Neutrophil (primary cell): ENCODE data around the gene OR2A42.
"Not testable (repeated sequence)": the region's sequence is repeated elsewhere in the genome, so short reads cannot be mapped to it uniquely, and the experiment has no call there.

ENCODE experiments used
- H3K27ac ChIP-seq: fragments of 200-600 bp; sonication (generic); 2 replicates; pipeline ENCODE4 v1.5.1; 2016; ENCODE audit warnings: mild to moderate bottlenecking, moderate library complexity
- H3K27me3 ChIP-seq: fragments of 200-600 bp; sonication (generic); 2 replicates; pipeline ENCODE4 v1.6.0; 2016; ENCODE audit warnings: mild to moderate bottlenecking
- H3K36me3 ChIP-seq: fragments of 200-600 bp; sonication (generic); 2 replicates; pipeline ENCODE4 v1.5.1; 2017
- H3K4me1 ChIP-seq, 2 experiments: fragments of 200-600 bp in 1 of 2; sonication (generic) in 1 of 2; 1 replicate in 1 of 2; 2 replicates in 1 of 2; pipeline versions ENCODE4 v1.5.1 to v1.6.1; 2013 to 2016; ENCODE audit warnings: low read depth in 1 of 2, low read length in 1 of 2, mild to moderate bottlenecking in 1 of 2, moderate library complexity in 1 of 2; ENCODE audit not compliant: control insufficient read depth in 1 of 2, insufficient read depth in 1 of 2
- H3K4me3 ChIP-seq, 2 experiments: fragments of 200-600 bp in 1 of 2; sonication (generic) in 1 of 2; 1 replicate in 1 of 2; 2 replicates in 1 of 2; pipeline ENCODE4 v1.5.1; 2013 to 2016; ENCODE audit warnings: low read depth in 1 of 2, low read length in 1 of 2, mild to moderate bottlenecking in 1 of 2, moderate library complexity in 1 of 2
- H3K9me3 ChIP-seq: fragments of 200-600 bp; sonication (generic); 2 replicates; pipeline ENCODE4 v1.5.1; 2016
- CTCF ChIP-seq: fragments of 200-600 bp; sonication (generic); IDR thresholded peaks from 2 replicates; pipeline ENCODE4 v1.5.1; 2016; ENCODE audit warnings: antibody characterized with exemption

Gene OR2A42

GRCh38 chr7:144256112-144256511 is 16.7 kb upstream of the OR2A42 start:
- H3K27me3 ChIP-seq = no peaks in the 10 kb centered on the region
- no peak overlapping the region for H3K27ac ChIP-seq
- no peak for TF ChIP-seq CTCF
- no peaks in the 10 kb centered on the region for H3K4me1 ChIP-seq
- no peaks in the 10 kb centered on the region for H3K36me3 ChIP-seq
- no peaks in the 10 kb centered on the region for H3K9me3 ChIP-seq
- no peak overlapping the region for H3K4me3 ChIP-seq

GRCh38 chr7:144255471-144255897 is 16.1 kb upstream of the OR2A42 start:
- H3K36me3 ChIP-seq = no peaks in the 10 kb centered on the region
- no peak for TF ChIP-seq CTCF
- H3K27me3 ChIP-seq = no peaks in the 10 kb centered on the region
- H3K4me1 ChIP-seq = no peaks in the 10 kb centered on the region
- no peak overlapping the region for H3K4me3 ChIP-seq
- H3K27ac ChIP-seq = no peak overlapping the region
- H3K9me3 ChIP-seq = no peaks in the 10 kb centered on the region

- H3K4me3 ChIP-seq, H3K27ac ChIP-seq, H3K36me3 ChIP-seq, H3K4me1 ChIP-seq, H3K27me3 ChIP-seq, H3K9me3 ChIP-seq: not testable (repeated sequence)
These were observed 12.9 kb upstream of the OR2A42 start for GRCh38 chr7:144252307-144252706.

- not testable (repeated sequence) for H3K36me3 ChIP-seq, H3K9me3 ChIP-seq, H3K4me1 ChIP-seq, H3K4me3 ChIP-seq, H3K27ac ChIP-seq, H3K27me3 ChIP-seq
These were observed 8.4 kb upstream of the OR2A42 start for GRCh38 chr7:144247674-144248330.

- not testable (repeated sequence) for H3K27ac ChIP-seq, H3K9me3 ChIP-seq, H3K36me3 ChIP-seq, H3K27me3 ChIP-seq, H3K4me3 ChIP-seq, H3K4me1 ChIP-seq
These were observed 7.6 kb upstream of the OR2A42 start for GRCh38 chr7:144246967-144247366.

GRCh38 chr7:144245372-144245771 is 6.0 kb upstream of the OR2A42 start:
- not testable (repeated sequence) for H3K27me3 ChIP-seq, H3K4me1 ChIP-seq, H3K36me3 ChIP-seq, H3K4me3 ChIP-seq, H3K9me3 ChIP-seq, H3K27ac ChIP-seq

- H3K9me3 ChIP-seq, H3K27ac ChIP-seq, H3K4me1 ChIP-seq, H3K36me3 ChIP-seq, H3K27me3 ChIP-seq, H3K4me3 ChIP-seq: not testable (repeated sequence)
These were observed 799 bp downstream of the OR2A42 start for GRCh38 chr7:144238530-144239082.

- H3K27ac ChIP-seq, H3K4me3 ChIP-seq, H3K36me3 ChIP-seq, H3K4me1 ChIP-seq, H3K9me3 ChIP-seq, H3K27me3 ChIP-seq: not testable (repeated sequence)
These were observed 6.4 kb downstream of the OR2A42 start for GRCh38 chr7:144233039-144233438.

GRCh38 chr7:144231027-144231426 is 8.4 kb downstream of the OR2A42 start:
- not testable (repeated sequence) for H3K36me3 ChIP-seq, H3K27me3 ChIP-seq, H3K4me1 ChIP-seq, H3K9me3 ChIP-seq, H3K4me3 ChIP-seq, H3K27ac ChIP-seq

- H3K36me3 ChIP-seq, H3K4me1 ChIP-seq, H3K4me3 ChIP-seq, H3K9me3 ChIP-seq, H3K27me3 ChIP-seq, H3K27ac ChIP-seq: not testable (repeated sequence)
These were observed 10.6 kb downstream of the OR2A42 start for GRCh38 chr7:144228810-144229209.

GRCh38 chr7:144226866-144227265 is 12.5 kb downstream of the OR2A42 start:
- not testable (repeated sequence) for H3K27ac ChIP-seq, H3K9me3 ChIP-seq, H3K36me3 ChIP-seq, H3K4me3 ChIP-seq, H3K4me1 ChIP-seq, H3K27me3 ChIP-seq

- not testable (repeated sequence) for H3K9me3 ChIP-seq, H3K36me3 ChIP-seq
These were observed 15.7 kb downstream of the OR2A42 start for GRCh38 chr7:144223675-144224074.

More at GRCh38 chr7:144223675-144224074, 15.7 kb downstream of the OR2A42 start:
- not testable (repeated sequence) for H3K27ac ChIP-seq, H3K27me3 ChIP-seq, H3K4me1 ChIP-seq, H3K4me3 ChIP-seq
